LoVo (cell line): ENCODE data around the gene UNC5B.

ENCODE experiments used
- DNase-seq: peaks from one replicate; pipeline ENCODE4 v3.0.0-alpha.2; 2016; ENCODE audit warnings: low spot score

Gene UNC5B

DNA sequence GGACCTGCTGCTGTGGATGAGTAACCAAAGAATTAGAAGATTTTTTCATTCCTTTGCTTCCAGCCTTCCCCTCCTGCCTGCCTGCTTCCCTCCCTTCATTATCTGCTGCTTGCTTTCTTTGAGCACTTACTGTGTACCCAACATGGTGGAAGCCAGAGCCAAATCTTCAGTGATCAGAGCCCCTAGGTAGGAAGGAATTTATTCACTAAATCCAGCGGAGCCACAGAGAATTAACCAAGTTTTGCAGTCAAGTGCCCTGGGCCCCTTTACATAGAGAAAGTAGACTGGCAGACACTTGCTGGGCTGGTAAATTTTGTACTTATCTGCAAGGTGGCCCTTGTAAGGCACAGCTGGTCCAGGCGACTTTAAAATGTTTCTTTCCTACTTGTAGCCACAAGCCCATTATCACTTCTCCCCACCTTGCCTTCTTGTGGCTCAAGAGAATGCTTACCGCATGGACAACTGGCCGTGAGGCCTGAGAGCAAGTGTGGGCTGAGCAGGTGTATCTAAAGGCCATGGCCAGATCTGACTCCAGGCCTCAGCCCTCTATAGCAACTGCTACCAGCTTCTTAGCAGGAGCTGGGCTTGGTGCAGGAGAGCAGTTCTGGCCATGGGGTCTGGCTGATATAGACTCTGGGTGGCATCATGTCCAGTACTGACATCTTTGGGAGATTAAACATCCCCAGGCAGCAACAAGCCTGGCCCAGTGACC lies 11.1 kb downstream of the UNC5B start:
- no peak for DNase-seq

DNA sequence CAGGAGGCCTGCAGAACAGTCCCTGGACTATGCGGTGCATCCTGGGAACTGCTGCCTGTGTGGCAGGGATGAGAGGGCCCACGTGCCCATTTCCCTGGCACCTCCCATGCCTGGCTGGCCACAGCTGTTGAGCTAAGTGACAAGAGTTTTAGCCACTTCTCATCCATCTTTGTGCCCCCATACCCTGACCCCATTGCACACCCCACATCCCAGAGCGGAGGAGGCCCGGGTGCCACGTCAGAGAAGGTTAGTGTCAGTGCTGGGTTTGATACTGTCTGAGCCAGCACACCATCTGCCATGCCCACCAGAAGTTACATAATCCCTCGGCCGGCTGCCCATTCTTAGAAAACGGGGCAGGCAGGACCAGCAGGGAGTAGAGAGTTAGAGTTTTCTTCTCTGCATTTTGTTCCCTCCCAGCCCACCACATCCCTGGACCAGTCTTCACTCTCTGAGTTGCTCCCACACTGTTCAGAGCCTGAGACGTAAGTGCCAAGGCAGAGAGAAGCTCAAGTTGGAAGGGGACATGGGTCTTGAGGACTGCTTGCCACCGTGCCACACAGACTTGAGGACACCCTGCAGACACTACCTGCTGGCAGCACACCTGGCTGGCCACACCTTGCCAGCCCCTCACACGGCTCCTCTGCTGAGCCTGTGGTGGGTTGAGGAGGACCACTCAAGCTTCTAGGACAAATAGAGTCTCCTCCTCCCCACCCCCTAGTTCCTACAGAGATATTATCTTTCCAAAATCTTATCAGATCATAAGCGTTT lies 13.1 kb downstream of the UNC5B start:
- no peak for DNase-seq

GRCh38 chr10:71228875-71229675 lies 16.7 kb downstream of the UNC5B start:
- no peak for DNase-seq

DNA sequence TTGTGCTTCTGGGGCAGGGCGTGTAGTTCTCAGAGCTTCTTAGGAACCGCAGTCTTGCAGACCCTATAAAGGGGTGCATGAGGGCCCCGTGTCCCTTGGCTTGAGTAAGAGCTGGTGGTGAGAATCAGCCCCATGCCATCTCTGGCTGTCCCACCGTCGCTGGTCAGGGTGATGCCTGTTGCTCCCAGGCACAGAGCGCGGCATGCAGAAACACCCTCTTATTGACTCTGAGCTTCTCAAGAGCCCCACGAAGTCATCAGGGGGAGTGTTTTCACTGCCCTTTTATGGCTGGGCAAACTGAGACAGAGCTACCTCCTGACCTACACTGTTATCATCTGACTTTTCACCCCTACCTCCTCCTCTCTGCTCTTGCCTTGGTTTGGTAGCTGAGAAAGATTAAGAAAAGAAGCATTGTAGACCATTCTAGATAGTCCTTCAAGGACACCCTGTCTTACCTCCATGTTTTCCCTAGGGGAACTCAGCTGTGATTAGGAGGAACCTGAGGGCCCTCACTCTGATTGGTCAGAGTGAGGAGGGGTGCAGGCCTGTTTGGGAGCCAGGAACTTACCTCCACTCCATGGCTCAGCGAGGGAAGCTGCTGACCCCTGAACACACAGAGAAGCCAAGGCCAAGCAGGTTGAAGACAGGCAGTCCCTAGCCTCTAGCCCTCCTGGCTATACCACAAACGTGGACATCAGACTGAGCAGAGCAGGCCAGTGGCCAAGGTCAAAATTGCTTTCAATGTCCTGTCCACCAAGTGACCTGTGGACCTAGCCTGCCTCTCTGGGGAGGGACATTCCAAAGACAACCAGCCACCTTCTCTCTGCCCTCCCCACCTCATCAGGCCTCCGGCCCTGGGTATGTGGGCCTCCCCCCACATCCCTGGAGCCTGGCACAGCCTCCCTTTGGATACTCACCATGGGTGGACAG lies 17.6 kb downstream of the UNC5B start:
- no peak for DNase-seq

- no peak for DNase-seq
Measured at GRCh38 chr10:71230656-71231025, 18.3 kb downstream of the UNC5B start.

DNA sequence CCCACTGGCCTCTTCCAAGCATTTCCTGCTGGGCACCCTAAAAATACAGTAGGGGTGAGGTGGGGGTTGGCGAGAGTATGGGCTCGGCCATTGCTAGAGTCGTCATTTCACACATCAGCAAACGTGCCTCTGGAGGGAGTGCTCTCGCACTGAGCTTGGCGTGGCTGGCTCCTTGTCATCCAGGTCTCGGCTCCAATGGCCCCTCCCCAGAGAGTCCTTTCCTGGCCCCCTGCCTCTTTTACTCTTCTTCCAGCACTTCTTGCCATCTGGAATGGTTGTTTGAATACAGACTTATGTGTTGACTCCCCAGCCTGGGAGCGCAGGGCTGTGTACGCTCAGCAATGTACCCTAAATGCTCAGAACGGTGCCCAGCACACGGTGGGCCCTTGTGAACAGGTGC lies 18.8 kb downstream of the UNC5B start:
- no peak for DNase-seq

- DNase-seq, result no peak
Measured at GRCh38 chr10:71232089-71232998, 20.0 kb downstream of the UNC5B start.

GRCh38 chr10:71233482-71233892 lies 21.1 kb downstream of the UNC5B start:
- DNase-seq, result no peak

GRCh38 chr10:71234004-71234894 lies 21.9 kb downstream of the UNC5B start:
- DNase-seq, result no peak

GRCh38 chr10:71234970-71235685 lies 22.8 kb downstream of the UNC5B start:
- DNase-seq, result no peak

DNA sequence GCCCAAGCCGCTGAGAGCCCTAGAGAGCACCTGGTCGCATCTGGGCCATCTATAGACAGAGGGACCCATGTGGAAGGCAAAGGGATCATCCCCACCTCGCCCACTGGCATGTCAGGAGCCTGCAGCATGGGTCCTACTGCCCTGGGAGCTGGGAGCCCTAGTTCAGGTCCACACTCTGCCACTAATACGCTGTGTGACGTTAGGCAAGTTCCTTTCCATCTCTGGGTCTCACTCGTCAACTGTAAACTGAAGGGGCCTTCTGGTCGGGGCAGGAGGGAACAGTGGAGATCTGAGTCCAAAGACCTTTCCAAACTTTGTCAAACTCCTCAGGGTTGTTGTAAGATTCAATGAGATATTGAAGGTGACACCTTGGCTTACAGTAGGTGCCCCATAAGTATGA lies 23.4 kb downstream of the UNC5B start:
- DNase-seq, result no peak

GRCh38 chr10:71236286-71236685 lies 23.9 kb downstream of the UNC5B start:
- no peak for DNase-seq

GRCh38 chr10:71236822-71237682 lies 24.7 kb downstream of the UNC5B start:
- no peak for DNase-seq

- no peak for DNase-seq
Measured at GRCh38 chr10:71237843-71238623, 25.7 kb downstream of the UNC5B start.

- no peak for DNase-seq
Measured at GRCh38 chr10:71238626-71239025, 26.3 kb downstream of the UNC5B start.

- DNase-seq, result no peak
Measured at GRCh38 chr10:71239131-71239915, 27.0 kb downstream of the UNC5B start.
